ENCODE data around the gene FTCDNL1.

- TF ChIP-seq TAF1 (conservative IDR thresholded peaks at IDR 0.05) (no peak), YY1 (IDR thresholded peaks at IDR 0.05) (no peak), CTCF (IDR thresholded peaks at IDR 0.05; ENCODE audit: low read depth, low read length, missing input control) (no peak), JUND (IDR thresholded peaks at IDR 0.05) (no peak), ZBTB33 (IDR thresholded peaks at IDR 0.05) (no peak), SP1 (IDR thresholded peaks at IDR 0.05) (no peak), MAX (IDR thresholded peaks at IDR 0.05) (no peak), RAD21 (IDR thresholded peaks at IDR 0.05) (no peak), EGR1 (IDR thresholded peaks at IDR 0.05; ENCODE audit: low read depth in 2 of 2) (no peak), REST (IDR thresholded peaks at IDR 0.05) (no peak)
These were observed 38.5 kb downstream of the FTCDNL1 start for GRCh38 chr2:199812493-199812892.

All from liver (tissue), 3 donors.